DND-41 (cell line): ENCODE measurements around the gene BCAS3.

Experiments
- ATAC-seq: fragments of 200-7000 bp; cut with Tn5 transposase; 3 replicates; pipeline ENCODE4 v1.9.1; 2021; ENCODE audit warnings: low read depth; ENCODE audit not compliant: insufficient read depth
- DNase-seq: peaks from one replicate; pipeline ENCODE4 v3.0.0-alpha.2; 2020
- H2AFZ ChIP-seq: 2 replicates; pipeline ENCODE4 v1.6.0; 2012; ENCODE audit warnings: low read depth, low read length
- H3K27ac ChIP-seq: 2 replicates; pipeline ENCODE4 v1.5.1; 2012; ENCODE audit warnings: low read length, inconsistent platforms
- H3K27me3 ChIP-seq: fragments of 200-600 bp; sonication (generic); 2 replicates; pipeline ENCODE4 v1.6.0; 2012; ENCODE audit warnings: low read length, mild to moderate bottlenecking, inconsistent platforms; ENCODE audit not compliant: insufficient read depth, poor library complexity
- H3K36me3 ChIP-seq: 2 replicates; pipeline ENCODE4 v1.5.1; 2012; ENCODE audit warnings: low read length, inconsistent platforms; ENCODE audit not compliant: insufficient read depth
- H3K4me1 ChIP-seq: 2 replicates; pipeline ENCODE4 v1.5.1; 2012; ENCODE audit warnings: mild to moderate bottlenecking, low read length; ENCODE audit not compliant: insufficient read depth
- H3K4me2 ChIP-seq: 2 replicates; pipeline ENCODE4 v1.6.0; 2012; ENCODE audit warnings: mild to moderate bottlenecking, moderate library complexity, low read length, inconsistent platforms; ENCODE audit not compliant: insufficient read depth
- H3K4me3 ChIP-seq, 2 experiments: fragments of 200-600 bp in 1 of 2; shearing (Covaris generic) in 1 of 2; 2 replicates each; pipeline ENCODE4 v1.5.1; 2012 to 2016; ENCODE audit warnings: inconsistent platforms in 2 of 2, low read length in 2 of 2, mild to moderate bottlenecking in 2 of 2, low read depth in 1 of 2, moderate library complexity in 1 of 2
- H3K79me2 ChIP-seq: 2 replicates; pipeline ENCODE4 v1.6.0; 2012; ENCODE audit warnings: low read length, inconsistent platforms; ENCODE audit not compliant: insufficient read depth
- H3K9ac ChIP-seq: 2 replicates; pipeline ENCODE4 v1.6.0; 2012; ENCODE audit warnings: low read depth, mild to moderate bottlenecking, inconsistent platforms, low read length, moderate library complexity
- H3K9me3 ChIP-seq: 2 replicates; pipeline ENCODE4 v1.5.1; 2012; ENCODE audit warnings: low read length, moderate library complexity, mild to moderate bottlenecking, inconsistent platforms; ENCODE audit not compliant: insufficient read depth, severe bottlenecking
- H4K20me1 ChIP-seq: 2 replicates; pipeline ENCODE4 v1.6.0; 2012; ENCODE audit warnings: low read length; ENCODE audit not compliant: insufficient read depth
- CTCF ChIP-seq: IDR thresholded peaks from 2 replicates; pipeline ENCODE4 v1.5.1; 2012; ENCODE audit warnings: borderline replicate concordance, low read length, moderate library complexity, mild to moderate bottlenecking; ENCODE audit not compliant: poor library complexity, severe bottlenecking; ENCODE audit errors: extremely low read depth
- EZH2 ChIP-seq: IDR thresholded peaks from 3 replicates; pipeline ENCODE4 v1.6.1; 2012; ENCODE audit warnings: borderline replicate concordance, low read depth, mild to moderate bottlenecking, moderate library complexity, low read length, inconsistent platforms; ENCODE audit not compliant: severe bottlenecking

The BCAS3 gene

GRCh38 chr17:61267847-61268246 is 590.2 kb downstream of the BCAS3 start:
- Histone ChIP-seq H3K4me3 (no peak overlapping the region), H3K9me3 (no peaks in the 10 kb centered on the region), H4K20me1 (no peaks in the 10 kb centered on the region), H3K4me1 (no peaks in the 10 kb centered on the region), H3K79me2 (no peaks in the 10 kb centered on the region), H3K9ac (no peak overlapping the region), H3K4me2 (no peak overlapping the region), H3K27me3 (no peaks in the 10 kb centered on the region), H2AFZ (no peak overlapping the region), H3K36me3 (no peaks in the 10 kb centered on the region), H3K27ac (no peak overlapping the region)
- TF ChIP-seq CTCF (no peak), EZH2 (no peak)
- DNase-seq = no peak
- no peak for ATAC-seq

- DNase-seq = no peak
- Histone ChIP-seq H3K9me3 (no peaks in the 10 kb centered on the region), H3K27me3 (no peaks in the 10 kb centered on the region), H3K4me3 (no peak overlapping the region), H3K9ac (no peak overlapping the region), H3K4me2 (no peak overlapping the region), H3K79me2 (no peaks in the 10 kb centered on the region), H2AFZ (no peak overlapping the region), H3K36me3 (no peaks in the 10 kb centered on the region), H3K4me1 (no peaks in the 10 kb centered on the region), H4K20me1 (no peaks in the 10 kb centered on the region), H3K27ac (no peak overlapping the region)
- ATAC-seq = no peak
- TF ChIP-seq CTCF = no peak
Measured at GRCh38 chr17:61275395-61275794, 597.7 kb downstream of the BCAS3 start.

GRCh38 chr17:61276806-61277205 is 599.2 kb downstream of the BCAS3 start:
- no peak for ATAC-seq

More at GRCh38 chr17:61276806-61277205, 599.2 kb downstream of the BCAS3 start:
- Histone ChIP-seq H3K4me3 (no peak overlapping the region), H3K4me2 (no peak overlapping the region), H3K27me3 (no peaks in the 10 kb centered on the region), H4K20me1 (no peaks in the 10 kb centered on the region), H3K9me3 (no peaks in the 10 kb centered on the region), H3K4me1 (no peaks in the 10 kb centered on the region), H3K79me2 (no peaks in the 10 kb centered on the region), H2AFZ (no peak overlapping the region), H3K27ac (no peak overlapping the region), H3K9ac (no peak overlapping the region), H3K36me3 (no peaks in the 10 kb centered on the region)
- no peak for TF ChIP-seq EZH2
- TF ChIP-seq CTCF = no peak
- DNase-seq = no peak
